SK-N-MC (cell line): ENCODE measurements around the gene LTBP2.

ENCODE experiments used
- EZH2 ChIP-seq: fragments of 200-600 bp; sonication (generic); IDR thresholded peaks from one replicate; pipeline ENCODE4 v1.6.1; 2017; ENCODE audit warnings: antibody characterized with exemption
- POLR2AphosphoS5 ChIP-seq: IDR thresholded peaks from 2 replicates; pipeline ENCODE4 v1.6.1; 2012; ENCODE audit warnings: mild to moderate bottlenecking, low read depth, low read length, borderline replicate concordance

DNA sequence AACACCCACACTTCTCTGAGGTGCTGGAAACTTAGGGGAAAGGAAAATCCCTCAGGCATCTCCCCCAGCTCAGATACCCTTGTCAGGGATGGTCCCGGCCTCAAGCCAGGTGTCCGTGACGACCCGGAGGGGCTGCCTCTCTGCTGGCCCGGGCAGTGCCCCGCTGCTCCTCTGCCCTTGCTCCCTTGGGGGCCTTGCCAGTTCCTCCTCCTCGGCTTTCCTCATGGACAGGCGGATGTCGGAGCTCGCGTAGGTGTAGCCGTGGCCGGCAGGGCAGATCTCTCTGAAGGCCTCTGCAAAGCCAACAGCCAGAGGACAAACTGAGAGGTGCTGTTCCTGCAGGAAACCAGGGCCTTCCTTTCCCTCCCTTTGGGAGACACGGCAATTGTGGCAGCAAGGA is 83.6 kb downstream of the LTBP2 start:
- no peak for TF ChIP-seq POLR2AphosphoS5
- TF ChIP-seq EZH2, result no peak
